Measurements from ENCODE around the gene TANK. TPM values are rescaled to one million over a fixed set of nuclear protein-coding genes. Genes with fewer than 3 reads are reported as not detected.

Gene TANK
- total and polyA plus RNA-seq, 2 experiments from 2014 or later, result 37.6 to 54.7 TPM

- Histone ChIP-seq H3K79me2 (peaks cover 87% of the 10 kb centered on the region), H3K4me1 (ENCODE audit: insufficient read depth) (peaks cover 9% of the 10 kb centered on the region), H4K20me1 (ENCODE audit: insufficient read depth, poor library complexity, severe bottlenecking) (peaks cover 5% of the 10 kb centered on the region), H3K4me2 (no peak overlapping the region), H3K4me3 (no peak overlapping the region), H2AFZ (no peak overlapping the region), H3K27ac (no peak overlapping the region), H3K9me3 (ENCODE audit: low read depth) (no peaks in the 10 kb centered on the region), H3K36me3 (replicated peaks; ENCODE audit: insufficient read depth, low read depth) (no peaks in the 10 kb centered on the region), H3K9me2 (replicated peaks; ENCODE audit: insufficient read depth) (no peaks in the 10 kb centered on the region), H3K27me3 (no peaks in the 10 kb centered on the region)
- no peak for DNase-seq (ENCODE audit: low spot score)
- WGBS (ENCODE audit: low lambda C conversion rate, missing lambda C conversion rate), result 93% methylated on average over 6 of the region's 6 CpGs
- TF ChIP-seq CTCF (IDR thresholded peaks at IDR 0.05; ENCODE audit: poor library complexity), result no peak
- no peak for TF ChIP-seq EZH2phosphoT487 (IDR thresholded peaks at IDR 0.05; ENCODE audit: low read depth, severe bottlenecking, unreplicated experiment)
- no peak for TF ChIP-seq EZH2 (IDR thresholded peaks at IDR 0.05; ENCODE audit: borderline replicate concordance)
These were observed 6.5 kb downstream of the TANK start for GRCh38 chr2:161166538-161167409.

- no peak for DNase-seq (ENCODE audit: low spot score)
- no peak overlapping the region for H3K4me3 ChIP-seq
- H3K79me2 ChIP-seq, result peaks cover 83% of the 10 kb centered on the region
- no peaks in the 10 kb centered on the region for H3K4me1 ChIP-seq (ENCODE audit: insufficient read depth)
- no peaks in the 10 kb centered on the region for H3K9me3 ChIP-seq (ENCODE audit: low read depth)
- no peak overlapping the region for H2AFZ ChIP-seq
- TF ChIP-seq CTCF (IDR thresholded peaks at IDR 0.05; ENCODE audit: poor library complexity), result no peak
- TF ChIP-seq EZH2 (IDR thresholded peaks at IDR 0.05; ENCODE audit: borderline replicate concordance), result no peak
- no peak for TF ChIP-seq EZH2phosphoT487 (IDR thresholded peaks at IDR 0.05; ENCODE audit: low read depth, severe bottlenecking, unreplicated experiment)
- H4K20me1 ChIP-seq (ENCODE audit: insufficient read depth, poor library complexity, severe bottlenecking), result peaks cover 5% of the 10 kb centered on the region
- no peak overlapping the region for H3K27ac ChIP-seq
- H3K36me3 ChIP-seq (replicated peaks; ENCODE audit: insufficient read depth, low read depth), result no peaks in the 10 kb centered on the region
- 95% methylated on average over 2 of the region's 2 CpGs for WGBS (ENCODE audit: low lambda C conversion rate, missing lambda C conversion rate)
- H3K4me2 ChIP-seq, result no peak overlapping the region
- no peaks in the 10 kb centered on the region for H3K9me2 ChIP-seq (replicated peaks; ENCODE audit: insufficient read depth)
- no peaks in the 10 kb centered on the region for H3K27me3 ChIP-seq
These were observed 9.1 kb downstream of the TANK start for GRCh38 chr2:161169335-161169734.

- 81% methylated on average over 6 of the region's 6 CpGs for WGBS (ENCODE audit: low lambda C conversion rate, missing lambda C conversion rate)
- H2AFZ ChIP-seq, result no peak overlapping the region
- H3K27ac ChIP-seq, result no peak overlapping the region
These were observed 10.1 kb downstream of the TANK start for GRCh38 chr2:161170377-161170776.

More at GRCh38 chr2:161170377-161170776, 10.1 kb downstream of the TANK start:
- Histone ChIP-seq H3K36me3 (replicated peaks; ENCODE audit: insufficient read depth, low read depth) (no peaks in the 10 kb centered on the region), H3K4me2 (no peak overlapping the region), H3K79me2 (peaks cover 74% of the 10 kb centered on the region), H3K9me3 (ENCODE audit: low read depth) (no peaks in the 10 kb centered on the region), H4K20me1 (ENCODE audit: insufficient read depth, poor library complexity, severe bottlenecking) (peaks cover 5% of the 10 kb centered on the region), H3K4me3 (no peak overlapping the region), H3K9me2 (replicated peaks; ENCODE audit: insufficient read depth) (no peaks in the 10 kb centered on the region), H3K4me1 (ENCODE audit: insufficient read depth) (no peaks in the 10 kb centered on the region), H3K27me3 (no peaks in the 10 kb centered on the region)
- DNase-seq (ENCODE audit: low spot score), result no peak
- TF ChIP-seq EZH2 (IDR thresholded peaks at IDR 0.05; ENCODE audit: borderline replicate concordance) (no peak), EZH2phosphoT487 (IDR thresholded peaks at IDR 0.05; ENCODE audit: low read depth, severe bottlenecking, unreplicated experiment) (no peak), CTCF (IDR thresholded peaks at IDR 0.05; ENCODE audit: poor library complexity) (no peak)
